ENCODE measurements around the gene TTC39B. TPM values are rescaled to one million over a fixed set of nuclear protein-coding genes. Genes with fewer than 3 reads are reported as not detected.

The TTC39B gene
- total RNA-seq, 1 experiment from 2014 or later: 8.0 TPM

DNA sequence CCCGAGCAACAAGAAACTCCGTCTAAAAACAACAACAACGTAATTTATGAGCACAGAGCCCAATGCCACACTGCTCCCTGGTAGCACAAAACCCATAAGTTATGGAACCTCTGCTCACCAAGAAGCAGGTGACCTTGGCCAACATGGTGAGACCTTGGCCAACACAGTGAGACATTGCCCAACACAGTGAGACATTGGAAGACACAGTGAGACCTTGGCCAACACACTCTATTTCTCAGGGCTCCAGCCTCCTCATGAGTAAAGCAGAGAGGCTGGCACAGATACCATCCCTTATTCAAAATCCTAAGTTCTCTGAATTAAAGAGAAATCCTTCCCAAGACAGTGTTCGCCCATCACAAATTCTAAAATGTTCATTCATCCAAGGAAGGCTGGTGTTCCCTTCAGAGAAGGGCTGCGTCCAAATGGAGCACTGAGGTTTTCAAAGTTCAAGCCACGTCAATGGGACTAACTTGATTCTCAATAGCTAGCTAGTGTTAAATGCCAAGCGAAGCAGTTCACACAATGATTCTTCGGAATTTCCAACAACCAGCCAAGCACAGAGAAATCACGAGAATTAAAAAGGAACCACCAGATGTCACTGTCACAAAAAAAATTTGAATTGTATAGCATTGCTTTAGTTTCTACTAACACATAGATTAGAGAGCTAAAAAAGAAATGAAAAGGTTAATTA lies 29.5 kb downstream of the TTC39B start:
- in situ Hi-C loops (cut with HindIII; ENCODE audit: low pct_unique_long_range_greater_than_20kb, low sequenced_read_pairs): no loop called here
- peak; percentile 59 for DNase-seq (ENCODE audit: low read depth)

DNA sequence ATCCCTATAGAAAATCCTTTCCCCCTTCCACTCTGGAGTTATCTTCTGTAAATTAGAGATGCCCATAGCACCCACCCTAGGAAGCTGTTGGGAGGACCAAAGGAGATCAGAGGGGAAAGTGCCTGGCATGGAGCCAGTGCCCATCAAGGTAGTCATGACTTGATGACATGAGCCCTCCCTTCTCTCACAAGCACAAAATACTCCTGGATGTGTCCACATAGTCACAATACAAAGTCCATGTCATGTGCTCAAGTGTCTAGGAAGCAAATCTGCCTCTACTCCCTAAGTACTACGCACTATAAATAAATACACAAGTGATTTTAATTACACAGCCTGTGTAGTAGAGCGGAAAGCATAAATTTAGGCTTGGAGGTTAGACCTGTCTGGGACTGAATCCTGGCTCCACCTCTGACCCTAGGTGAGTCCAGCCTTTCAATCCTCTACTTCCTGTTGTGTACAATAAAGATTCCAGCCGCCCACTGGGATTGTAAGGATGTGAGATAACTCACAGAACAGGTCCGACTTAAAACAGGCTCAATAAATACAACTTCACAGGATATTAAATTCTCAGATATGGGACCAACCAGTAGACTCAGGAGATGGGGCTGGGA lies 30.6 kb downstream of the TTC39B start:
- peak; percentile 53 for DNase-seq (ENCODE audit: low read depth)
- in situ Hi-C loops (cut with HindIII; ENCODE audit: low pct_unique_long_range_greater_than_20kb, low sequenced_read_pairs): no loop called here

GRCh38 chr9:15274425-15274824 lies 32.6 kb downstream of the TTC39B start:
- in situ Hi-C loops (cut with HindIII; ENCODE audit: low pct_unique_long_range_greater_than_20kb, low sequenced_read_pairs): no loop called here
- no peak for DNase-seq (ENCODE audit: low read depth)

- DNase-seq (ENCODE audit: low read depth): no peak
- in situ Hi-C loops (cut with HindIII; ENCODE audit: low pct_unique_long_range_greater_than_20kb, low sequenced_read_pairs): no loop called here
Observed at GRCh38 chr9:15272377-15272928, 34.6 kb downstream of the TTC39B start.

DNA sequence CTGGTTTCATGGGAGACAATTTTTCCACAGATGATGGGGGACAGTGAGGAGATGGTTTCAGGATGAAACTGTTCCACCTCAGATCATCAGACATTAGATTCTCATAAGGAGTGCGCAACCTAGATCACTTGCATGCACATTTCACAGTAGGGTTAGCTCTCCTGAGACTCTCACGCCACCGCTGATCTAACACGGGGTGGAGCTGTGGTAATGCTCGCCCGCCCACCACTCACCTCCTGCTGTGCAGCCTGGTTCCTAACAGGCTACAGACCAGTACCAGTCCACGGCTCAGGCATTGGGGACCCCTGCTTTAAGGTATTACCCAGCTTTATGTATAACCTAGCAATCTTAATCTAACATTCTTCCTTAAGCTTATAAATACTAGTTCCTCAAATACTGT lies 35.6 kb downstream of the TTC39B start:
- DNase-seq (ENCODE audit: low read depth): no peak

DNA sequence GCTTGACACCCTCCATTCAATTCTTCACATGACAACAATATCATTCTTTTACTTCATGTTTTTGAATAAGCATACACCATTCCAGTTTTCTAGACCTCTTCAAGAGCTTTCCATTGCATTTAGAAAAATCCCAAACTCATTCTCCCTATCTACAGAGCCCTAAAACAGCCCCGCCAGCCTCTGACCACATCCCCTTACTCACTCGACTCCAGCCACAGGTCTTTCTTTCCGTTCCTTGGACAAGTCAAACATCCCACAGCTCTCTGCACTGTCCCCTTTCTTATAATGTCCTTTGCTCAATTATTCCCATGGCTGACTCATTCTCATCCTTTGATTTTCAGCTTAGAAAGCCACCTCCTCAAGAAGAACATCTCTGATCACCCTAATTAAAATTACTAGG lies 38.2 kb downstream of the TTC39B start:
- in situ Hi-C loops (cut with HindIII; ENCODE audit: low pct_unique_long_range_greater_than_20kb, low sequenced_read_pairs): no loop called here
- DNase-seq (ENCODE audit: low read depth): no peak

More for the DNA sequence above, 35.6 kb downstream of the TTC39B start:
- in situ Hi-C loops (cut with HindIII; ENCODE audit: low pct_unique_long_range_greater_than_20kb, low sequenced_read_pairs): no loop called here

DNA sequence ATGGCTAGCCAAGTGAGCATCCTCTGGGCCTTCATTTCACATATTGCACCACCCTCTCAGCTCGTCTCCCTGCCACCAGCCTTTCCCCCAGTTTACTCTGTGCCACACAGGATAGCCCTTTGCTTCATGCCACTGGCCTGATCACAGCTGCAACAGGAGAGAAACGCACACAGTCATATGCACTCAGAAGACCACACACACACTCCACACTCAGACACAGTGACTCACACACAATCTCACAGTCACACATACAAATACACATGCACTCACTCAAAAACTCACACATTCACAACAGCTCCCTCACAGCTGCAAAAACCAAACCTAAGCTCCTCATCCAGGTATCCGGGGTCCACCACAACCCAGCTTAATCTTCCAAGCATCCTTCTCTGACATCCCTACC lies 38.7 kb downstream of the TTC39B start:
- in situ Hi-C loops (cut with HindIII; ENCODE audit: low pct_unique_long_range_greater_than_20kb, low sequenced_read_pairs): no loop called here
- no peak for DNase-seq (ENCODE audit: low read depth)

- in situ Hi-C loops (cut with HindIII; ENCODE audit: low pct_unique_long_range_greater_than_20kb, low sequenced_read_pairs): no loop called here
- DNase-seq (ENCODE audit: low read depth): no peak
Observed at GRCh38 chr9:15264918-15265317, 42.1 kb downstream of the TTC39B start.

DNA sequence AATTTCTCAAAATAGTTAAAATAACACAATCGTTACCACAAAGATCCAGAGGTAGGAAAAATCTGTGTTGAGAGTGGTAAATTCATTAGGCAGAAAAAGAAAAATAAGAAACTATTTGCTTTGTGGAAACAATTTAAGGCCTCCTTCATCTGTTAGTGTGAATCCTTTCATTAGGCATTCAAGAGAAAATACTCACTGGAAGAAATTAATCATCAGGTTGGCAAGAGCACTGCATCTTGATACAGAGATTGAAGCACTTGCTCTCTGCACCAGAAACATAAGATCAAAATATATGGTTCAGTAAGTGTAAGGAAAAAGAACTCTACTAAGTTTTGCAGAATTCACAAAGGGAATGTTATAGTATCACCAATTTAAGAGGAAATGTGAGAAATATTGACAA lies 44.4 kb downstream of the TTC39B start:
- in situ Hi-C loops (cut with HindIII; ENCODE audit: low pct_unique_long_range_greater_than_20kb, low sequenced_read_pairs): no loop called here
- no peak for DNase-seq (ENCODE audit: low read depth)

GRCh38 chr9:15256426-15256825 lies 50.6 kb downstream of the TTC39B start:
- in situ Hi-C loops (cut with HindIII; ENCODE audit: low pct_unique_long_range_greater_than_20kb, low sequenced_read_pairs): no loop called here
- no peak for DNase-seq (ENCODE audit: low read depth)

DNA sequence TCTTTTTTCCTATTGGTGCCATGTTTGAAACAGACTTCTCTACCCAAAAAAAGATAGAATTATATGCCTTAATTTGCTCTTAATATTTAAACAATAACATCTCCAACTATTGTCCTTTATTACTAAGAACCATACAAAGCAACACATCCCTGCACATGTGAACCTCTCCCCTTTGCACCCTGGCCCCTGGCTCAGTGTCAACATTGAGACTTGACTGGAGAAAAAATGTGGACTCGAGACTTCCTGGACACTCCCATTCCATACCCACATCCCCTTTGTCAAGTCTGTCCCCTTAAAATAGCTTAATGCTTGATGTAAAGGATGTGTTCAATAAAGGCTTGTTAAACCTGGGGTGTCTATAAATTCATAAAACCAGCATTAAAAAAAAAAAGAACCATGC lies 53.2 kb downstream of the TTC39B start:
- no peak for DNase-seq (ENCODE audit: low read depth)
- in situ Hi-C loops (cut with HindIII; ENCODE audit: low pct_unique_long_range_greater_than_20kb, low sequenced_read_pairs): no loop called here

- DNase-seq (ENCODE audit: low read depth): no peak
Observed at GRCh38 chr9:15253197-15253596, 53.8 kb downstream of the TTC39B start.

DNA sequence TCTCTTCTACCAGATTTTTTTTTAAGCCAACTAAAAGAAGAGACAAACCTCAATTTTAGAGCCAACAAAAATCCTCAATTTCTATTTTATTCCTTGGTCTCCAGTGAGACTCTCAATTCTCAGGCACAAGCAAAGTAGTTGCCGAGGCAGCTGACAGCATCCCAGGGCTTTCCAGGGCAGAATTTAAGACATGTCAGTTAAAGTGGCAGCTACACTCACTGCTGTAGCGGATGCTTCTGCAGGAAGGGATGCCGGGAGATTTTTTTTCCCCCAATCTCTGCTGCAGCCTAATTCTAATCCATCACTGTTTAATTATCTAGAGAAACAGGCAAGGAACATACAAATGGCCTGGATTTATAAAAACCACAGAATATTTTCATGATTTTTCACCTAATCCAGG lies 57.0 kb downstream of the TTC39B start:
- in situ Hi-C loops (cut with HindIII; ENCODE audit: low pct_unique_long_range_greater_than_20kb, low sequenced_read_pairs): no loop called here
- DNase-seq (ENCODE audit: low read depth): no peak

More at GRCh38 chr9:15253197-15253596, 53.8 kb downstream of the TTC39B start:
- in situ Hi-C loops (cut with HindIII; ENCODE audit: low pct_unique_long_range_greater_than_20kb, low sequenced_read_pairs): no loop called here

DNA sequence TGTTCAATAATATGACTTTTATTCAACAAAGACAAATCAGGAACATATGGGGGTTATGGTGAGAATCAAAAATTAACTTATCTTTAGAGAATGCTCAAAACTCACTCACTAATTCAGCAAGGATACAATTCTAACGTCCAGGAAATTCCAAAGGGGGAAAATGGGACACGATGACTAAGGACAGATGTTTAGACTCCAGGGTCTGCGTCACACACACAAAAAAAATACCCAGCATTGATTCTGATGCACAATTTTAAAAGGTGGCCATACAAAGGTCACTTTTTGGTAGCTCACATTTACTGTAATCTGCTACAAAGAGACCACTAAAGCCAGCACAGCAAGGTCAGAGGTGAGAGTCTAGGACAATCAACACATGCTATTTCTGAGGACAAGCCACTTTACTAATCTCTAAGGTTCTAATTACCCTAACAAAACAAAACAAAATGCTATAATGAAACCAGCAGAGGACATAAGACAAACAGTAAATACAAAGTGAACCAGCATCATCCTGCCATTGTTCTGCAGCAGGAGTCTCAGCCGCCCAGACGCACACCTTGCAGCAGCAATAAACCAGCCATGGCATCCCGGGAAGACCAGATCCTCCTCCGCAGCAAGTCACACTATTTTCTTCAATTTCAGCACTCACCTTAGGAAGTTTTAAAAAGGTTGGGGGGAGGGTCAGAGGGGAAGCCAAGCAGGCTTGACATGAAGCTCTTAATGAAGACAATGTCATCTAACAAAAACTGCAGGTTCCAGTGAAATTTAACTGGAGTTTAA lies 57.8 kb downstream of the TTC39B start:
- in situ Hi-C loops (cut with HindIII; ENCODE audit: low pct_unique_long_range_greater_than_20kb, low sequenced_read_pairs): no loop called here
- no peak for DNase-seq (ENCODE audit: low read depth)

DNA sequence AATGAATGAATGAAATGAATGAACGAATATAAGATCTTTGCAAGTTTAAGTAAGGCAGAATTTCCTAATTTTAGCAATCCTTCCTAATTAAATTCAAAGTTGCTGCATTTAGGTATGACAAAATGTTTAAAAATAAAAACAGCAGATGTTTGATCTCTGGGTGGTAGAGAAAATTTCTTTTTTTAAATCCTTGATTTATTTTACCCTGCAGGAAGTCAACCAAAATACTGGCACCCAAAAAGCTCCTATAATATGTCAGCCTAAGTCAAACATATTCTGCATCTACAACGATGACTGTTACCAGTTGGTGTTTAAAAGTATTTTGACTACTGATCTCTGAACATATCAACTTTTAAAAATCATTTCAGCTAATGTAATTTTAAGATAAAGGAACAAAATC lies 58.4 kb downstream of the TTC39B start:
- no peak for DNase-seq (ENCODE audit: low read depth)
- in situ Hi-C loops (cut with HindIII; ENCODE audit: low pct_unique_long_range_greater_than_20kb, low sequenced_read_pairs): no loop called here

DNA sequence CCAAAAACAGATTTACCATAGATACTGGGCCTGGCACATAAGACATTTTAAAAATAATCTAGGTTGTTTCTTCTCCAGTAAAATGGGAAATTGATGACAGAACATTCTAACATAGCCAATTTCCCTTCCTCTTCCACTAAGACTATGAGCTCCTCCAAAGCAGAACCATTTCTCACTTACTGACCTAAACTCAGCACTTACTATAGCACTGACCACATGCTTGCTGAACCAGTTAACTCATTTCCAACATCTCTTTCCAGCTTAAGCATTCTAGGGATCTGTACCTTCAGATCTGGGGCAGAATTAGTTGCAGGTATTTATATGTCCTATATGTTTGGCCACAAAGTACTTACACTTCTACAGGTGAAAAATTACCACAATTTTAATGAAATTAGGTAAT lies 58.9 kb downstream of the TTC39B start:
- in situ Hi-C loops (cut with HindIII; ENCODE audit: low pct_unique_long_range_greater_than_20kb, low sequenced_read_pairs): no loop called here
- no peak for DNase-seq (ENCODE audit: low read depth)

GRCh38 chr9:15246708-15247107 lies 60.3 kb downstream of the TTC39B start:
- in situ Hi-C loops (cut with HindIII; ENCODE audit: low pct_unique_long_range_greater_than_20kb, low sequenced_read_pairs): no loop called here
- peak; percentile 84 for DNase-seq (ENCODE audit: low read depth)

GRCh38 chr9:15246243-15246642 lies 60.8 kb downstream of the TTC39B start:
- in situ Hi-C loops (cut with HindIII; ENCODE audit: low pct_unique_long_range_greater_than_20kb, low sequenced_read_pairs): no loop called here
- no peak for DNase-seq (ENCODE audit: low read depth)

GRCh38 chr9:15244001-15244441 lies 63.0 kb downstream of the TTC39B start:
- in situ Hi-C loops (cut with HindIII; ENCODE audit: low pct_unique_long_range_greater_than_20kb, low sequenced_read_pairs): no loop called here
- peak; percentile 52 for DNase-seq (ENCODE audit: low read depth)
